HepG2 (cell line): ENCODE results near the gene E2F3. TPM values are rescaled to one million over a fixed set of nuclear protein-coding genes. Genes with fewer than 3 reads are reported as not detected.

Experiments used
- ATAC-seq: fragments of 200-7000 bp; cut with Tn5 transposase; 3 replicates; pipeline ENCODE4 v1.9.1; 2020; ENCODE audit warnings: mild to moderate bottlenecking, moderate library complexity
- BruUV-seq: library from RNA; stranded (reverse); fragments of 400-500 nt; replicated peaks from 2 replicates; lab custom pipeline; 2021; lab: Mats Ljungman, UMichigan
- CTCF ChIA-PET: fragments of 300-600 bp; formaldehyde crosslinking; extraction: SDS; loops from one replicate; lab custom pipeline; 2021; ENCODE audit warnings: low total read pairs, inconsistent platforms, low intra/inter-chr PET ratio; lab: Yijun Ruan, JAX
- POLR2A ChIA-PET: fragments of 350-600 bp; sonication (Branson Sonifier 250); formaldehyde crosslinking; loops from one replicate; lab custom pipeline; 2020; ENCODE audit warnings: antibody characterized with exemption, inconsistent platforms; lab: Yijun Ruan, JAX
- DNase-seq: peaks from one replicate; pipeline ENCODE4 v3.0.0-alpha.2; 2015; ENCODE audit warnings: low spot score
- FAIRE-seq: peaks from 3 replicates; lab custom pipeline; 2011; peaks lifted over from hg19 to GRCh38; lab: Jason Lieb, UNC
- H2AFZ ChIP-seq: one replicate; pipeline ENCODE4 v1.6.1; 2011; ENCODE audit warnings: low read length, inconsistent platforms
- H3K27ac ChIP-seq: fragments of 300-600 bp; 3 replicates; pipeline ENCODE4 v1.8.0; 2011; ENCODE audit warnings: mixed run types, mild to moderate bottlenecking, mixed read lengths, low read length, inconsistent platforms; ENCODE audit not compliant: insufficient read depth; ENCODE audit errors: extremely low read length
- H3K27me3 ChIP-seq, 2 experiments: fragments of 200-600 bp in 1 of 2; 2 replicates in 1 of 2; 3 replicates in 1 of 2; pipeline versions ENCODE4 v1.6.0 to v1.8.0; 2011; ENCODE audit warnings: low read length in 2 of 2, mild to moderate bottlenecking in 2 of 2, moderate library complexity in 2 of 2, inconsistent platforms in 1 of 2; ENCODE audit not compliant: insufficient read depth in 2 of 2, control insufficient read depth in 1 of 2
- H3K36me3 ChIP-seq, 2 experiments: fragments of 200-600 bp in 1 of 2; replicated peaks in 1 of 2; 2 replicates in 1 of 2; 3 replicates in 1 of 2; pipeline versions ENCODE4 v1.5.1 to v1.8.0; 2011; ENCODE audit warnings: low read length in 2 of 2, inconsistent platforms in 1 of 2; ENCODE audit not compliant: insufficient read depth in 2 of 2, control insufficient read depth in 1 of 2
- H3K4me1 ChIP-seq: 2 replicates; pipeline ENCODE4 v1.5.1; 2012; ENCODE audit warnings: low read length, inconsistent platforms; ENCODE audit not compliant: insufficient read depth
- H3K4me2 ChIP-seq: 2 replicates; pipeline ENCODE4 v1.6.0; 2011; ENCODE audit warnings: low read depth, low read length, inconsistent platforms
- H3K4me3 ChIP-seq, 3 experiments: fragments of 200-600 bp in 1 of 3; sonication (generic), shearing (Covaris generic) in 1 of 3; replicated peaks in 1 of 3; 2 replicates each; pipeline ENCODE4 v1.5.1; 2011 to 2016; ENCODE audit warnings: low read length in 3 of 3, inconsistent platforms in 2 of 3, low read depth in 2 of 3, mild to moderate bottlenecking in 2 of 3, control low read depth in 1 of 3, mixed read lengths in 1 of 3; ENCODE audit not compliant: insufficient read depth in 1 of 3
- H3K79me2 ChIP-seq: one replicate; pipeline ENCODE4 v1.6.1; 2011; ENCODE audit warnings: low read length, inconsistent platforms; ENCODE audit not compliant: insufficient read depth
- H3K9ac ChIP-seq: 2 replicates; pipeline ENCODE4 v1.6.0; 2011; ENCODE audit warnings: mild to moderate bottlenecking, low read depth, low read length, inconsistent platforms; ENCODE audit not compliant: insufficient read depth
- H3K9me3 ChIP-seq: 2 replicates; pipeline ENCODE4 v1.5.1; 2012; ENCODE audit warnings: mild to moderate bottlenecking, low read length
- H4K20me1 ChIP-seq: 2 replicates; pipeline ENCODE4 v1.6.0; 2011; ENCODE audit warnings: inconsistent platforms, mild to moderate bottlenecking, low read length, moderate library complexity; ENCODE audit not compliant: insufficient read depth
- CC2D1A ChIP-seq: sonication (generic); formaldehyde crosslinking; IDR thresholded peaks from 2 replicates; pipeline ENCODE4 v1.8.1; 2023; ENCODE audit warnings: mild to moderate bottlenecking, missing genetic modification reagents
- IRF1 ChIP-seq: sonication (generic); formaldehyde crosslinking; IDR thresholded peaks from 2 replicates; pipeline ENCODE4 v1.4.0; 2020; ENCODE audit warnings: low read depth, mild to moderate bottlenecking, missing genetic modification reagents
- NCOR1 ChIP-seq: fragments of 200-600 bp; sonication (generic); IDR thresholded peaks from 2 replicates; pipeline ENCODE4 v1.7.0; 2017; ENCODE audit warnings: antibody characterized with exemption, low read length, borderline replicate concordance
- POLR2AphosphoS2 ChIP-seq: IDR thresholded peaks from 2 replicates; pipeline ENCODE4 v1.6.1; 2011; ENCODE audit warnings: low read depth, low read length, improper control_type of control experiment
- SMARCE1 ChIP-seq: fragments of 450-650 bp; IDR thresholded peaks from 2 replicates; pipeline ENCODE4 v1.6.1; 2017; ENCODE audit warnings: borderline replicate concordance
- ZBED4 ChIP-seq: sonication (generic); formaldehyde crosslinking; IDR thresholded peaks from 2 replicates; pipeline ENCODE4 v1.4.0; 2020; ENCODE audit warnings: missing genetic modification reagents, borderline replicate concordance
- ZMYM4 ChIP-seq: sonication (generic); formaldehyde crosslinking; IDR thresholded peaks from 2 replicates; pipeline ENCODE4 v1.8.1; 2023; ENCODE audit warnings: mild to moderate bottlenecking, missing genetic modification reagents
- ZNF329 ChIP-seq: sonication (generic); formaldehyde crosslinking; IDR thresholded peaks from 2 replicates; pipeline ENCODE4 v1.9.0; 2021; ENCODE audit warnings: low read depth, mild to moderate bottlenecking, missing genetic modification reagents
- ZNF432 ChIP-seq: sonication (generic); formaldehyde crosslinking; IDR thresholded peaks from 2 replicates; pipeline ENCODE4 v1.5.0; 2020; ENCODE audit warnings: missing genetic modification reagents, mild to moderate bottlenecking, borderline replicate concordance
- ZNF792 ChIP-seq: IDR thresholded peaks from 2 replicates; pipeline ENCODE4 v1.6.1; 2016
- ZSCAN20 ChIP-seq: sonication (generic); formaldehyde crosslinking; IDR thresholded peaks from 2 replicates; pipeline ENCODE4 v1.4.0; 2020; ENCODE audit warnings: missing genetic modification reagents, mild to moderate bottlenecking, borderline replicate concordance
- ZSCAN22 ChIP-seq: sonication (generic); formaldehyde crosslinking; IDR thresholded peaks from 2 replicates; pipeline ENCODE4 v1.4.0; 2020; ENCODE audit warnings: mild to moderate bottlenecking, missing genetic modification reagents
- WGBS: methylation state at CpG from one replicate; pipeline ENCODE4 v1.1.6; 2017; ENCODE audit warnings: low lambda C conversion rate; 5-methylcytosine and 5-hydroxymethylcytosine counted together
- in situ Hi-C: cut with HindIII; loops from 2 replicates; pipeline ENCODE4 v1.10.0; 2017; ENCODE audit warnings: low pct_unique_long_range_greater_than_20kb; ENCODE audit not compliant: extremely low pct_ligation_motif_present
- intact Hi-C: fragments of 100-400 bp; cut with micrococcal nuclease; formaldehyde crosslinking; loops from one replicate; pipeline ENCODE4 v1.10.0; 2022; ENCODE audit not compliant: unreplicated experiment
- polyA plus RNA-seq, 8 experiments: library from polyadenylated mRNA; depleted of rRNA in 3 of 8; stranded (reverse) in 7 of 8; unstranded in 1 of 8; fragments of >200 nt; fragmentation: Illumina TruSeq in 4 of 8; extraction: Trizol in 4 of 8; gene quantifications; 2 replicates each; pipeline versions ENCODE4 v1.2.1 to v1.2.3, GENCODE V29; 2011 to 2016; ENCODE audit warnings: low read depth in 4 of 8, missing spikeins in 1 of 8, mixed read lengths in 1 of 8; ENCODE audit not compliant: insufficient read depth in 1 of 8
- total RNA-seq, 5 experiments: library from RNA; depleted of rRNA; stranded (reverse); fragments of >200 nt; fragmentation: Illumina TruSeq; extraction: Trizol; gene quantifications; 2 replicates each; pipeline ENCODE4 v1.2.3, GENCODE V29; 2016; ENCODE audit warnings: low read depth in 1 of 5
- TF ChIP-seq, protein P1 (sequence below): sonication (generic); formaldehyde crosslinking; IDR thresholded peaks from 2 replicates; pipeline ENCODE4 v1.4.0; 2020; ENCODE audit warnings: mild to moderate bottlenecking, low read depth, missing genetic modification reagents
- TF ChIP-seq, protein P2 (sequence below), 2 experiments: sonication (generic) in 1 of 2; formaldehyde crosslinking in 1 of 2; IDR thresholded peaks; 2 replicates each; pipeline versions ENCODE4 v1.4.0 to v1.6.1; 2016 to 2020; ENCODE audit warnings: borderline replicate concordance in 1 of 2, low read depth in 1 of 2, mild to moderate bottlenecking in 1 of 2, missing genetic modification reagents in 1 of 2

The E2F3 gene
- total and polyA plus RNA-seq, 2 of the 13 experiments (the other 11 are each of a cell fraction or from before 2014, with no cell fraction given), result 8.5 to 12.7 TPM

DNA sequence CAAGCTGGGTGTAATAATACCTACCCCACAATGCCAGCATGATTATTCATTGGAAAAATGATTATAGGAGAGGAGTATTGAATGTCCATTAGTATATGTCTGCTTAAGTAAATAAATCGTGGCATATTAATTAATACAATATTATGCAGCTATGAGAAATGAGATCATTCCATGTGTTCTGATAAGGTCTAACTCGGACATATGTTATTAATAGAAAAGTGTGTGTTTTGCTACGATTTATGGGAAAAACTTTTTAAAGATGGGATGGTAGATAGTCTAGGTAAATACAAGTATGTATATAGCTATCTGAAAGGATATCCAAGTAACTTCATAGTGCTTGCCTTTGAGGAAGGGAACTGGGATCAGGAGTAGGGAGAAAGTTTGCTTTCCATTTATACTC, 71.1 kb downstream of the E2F3 start:
- Histone ChIP-seq H3K79me2 (peaks cover 12% of the 10 kb centered on the region), H2AFZ (no peak overlapping the region), H3K9ac (no peak overlapping the region), H3K4me2 (no peak overlapping the region), H3K4me1 (no peaks in the 10 kb centered on the region), H3K27me3 (no peaks in the 10 kb centered on the region), H3K4me3 (no peak overlapping the region), H3K36me3 (peaks cover 1 to 9% of the 10 kb centered on the region in 2 experiments; a peak in 2 of 5 replicates), H3K9me3 (no peaks in the 10 kb centered on the region), H3K27ac (no peak overlapping the region), H4K20me1 (no peaks in the 10 kb centered on the region; the same call in 1 of the 2 replicates)
- in situ Hi-C loops, result no loop called here
- CTCF ChIA-PET, result no interaction called here
- no TSS peak for BruUV-seq
- POLR2A ChIA-PET, result no interaction called here
- WGBS, result 95% methylated on average over 3 of the region's 3 CpGs
- DNase-seq (no peak), FAIRE-seq (no peak), ATAC-seq (no peak)
- intact Hi-C loops, result no loop called here
- TF ChIP-seq ZSCAN22 (CRISPR knock-in tag) (no peak), ZNF432 (CRISPR knock-in tag) (no peak), ZBED4 (no peak), CC2D1A (CRISPR knock-in tag) (no peak), IRF1 (CRISPR knock-in tag) (no peak), NCOR1 (no peak), ZSCAN20 (CRISPR knock-in tag) (no peak), ZMYM4 (CRISPR knock-in tag) (no peak), POLR2AphosphoS2 (no peak), SMARCE1 (no peak), ZNF329 (CRISPR knock-in tag) (no peak), ZNF792 (CRISPR knock-in tag) (no peak)
- TF ChIP-seq, protein P1, sequence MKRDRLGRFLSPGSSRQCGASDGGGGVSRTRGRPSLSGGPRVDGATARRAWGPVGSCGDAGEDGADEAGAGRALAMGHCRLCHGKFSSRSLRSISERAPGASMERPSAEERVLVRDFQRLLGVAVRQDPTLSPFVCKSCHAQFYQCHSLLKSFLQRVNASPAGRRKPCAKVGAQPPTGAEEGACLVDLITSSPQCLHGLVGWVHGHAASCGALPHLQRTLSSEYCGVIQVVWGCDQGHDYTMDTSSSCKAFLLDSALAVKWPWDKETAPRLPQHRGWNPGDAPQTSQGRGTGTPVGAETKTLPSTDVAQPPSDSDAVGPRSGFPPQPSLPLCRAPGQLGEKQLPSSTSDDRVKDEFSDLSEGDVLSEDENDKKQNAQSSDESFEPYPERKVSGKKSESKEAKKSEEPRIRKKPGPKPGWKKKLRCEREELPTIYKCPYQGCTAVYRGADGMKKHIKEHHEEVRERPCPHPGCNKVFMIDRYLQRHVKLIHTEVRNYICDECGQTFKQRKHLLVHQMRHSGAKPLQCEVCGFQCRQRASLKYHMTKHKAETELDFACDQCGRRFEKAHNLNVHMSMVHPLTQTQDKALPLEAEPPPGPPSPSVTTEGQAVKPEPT (CRISPR knock-in tag), result no peak
- TF ChIP-seq, protein P2, sequence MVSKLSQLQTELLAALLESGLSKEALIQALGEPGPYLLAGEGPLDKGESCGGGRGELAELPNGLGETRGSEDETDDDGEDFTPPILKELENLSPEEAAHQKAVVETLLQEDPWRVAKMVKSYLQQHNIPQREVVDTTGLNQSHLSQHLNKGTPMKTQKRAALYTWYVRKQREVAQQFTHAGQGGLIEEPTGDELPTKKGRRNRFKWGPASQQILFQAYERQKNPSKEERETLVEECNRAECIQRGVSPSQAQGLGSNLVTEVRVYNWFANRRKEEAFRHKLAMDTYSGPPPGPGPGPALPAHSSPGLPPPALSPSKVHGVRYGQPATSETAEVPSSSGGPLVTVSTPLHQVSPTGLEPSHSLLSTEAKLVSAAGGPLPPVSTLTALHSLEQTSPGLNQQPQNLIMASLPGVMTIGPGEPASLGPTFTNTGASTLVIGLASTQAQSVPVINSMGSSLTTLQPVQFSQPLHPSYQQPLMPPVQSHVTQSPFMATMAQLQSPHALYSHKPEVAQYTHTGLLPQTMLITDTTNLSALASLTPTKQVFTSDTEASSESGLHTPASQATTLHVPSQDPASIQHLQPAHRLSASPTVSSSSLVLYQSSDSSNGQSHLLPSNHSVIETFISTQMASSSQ (IDR thresholded peaks at IDR 0.05; ENCODE audit: low read depth), result no peak
- TF ChIP-seq, protein P2 (CRISPR knock-in tag; IDR thresholded peaks at IDR 0.05; ENCODE audit: borderline replicate concordance), result no peak
